Stimulated activated CD8-positive, alpha-beta memory T cell treated with anti-CD3 and anti-CD28 coated beads, Interleukin-4, amount 100 ng/mL, for 1 hour (primary cell): Measurements from ENCODE around the gene SCAMP2.
"Not testable (repeated sequence)": the region's sequence is repeated elsewhere in the genome, so short reads cannot be mapped to it uniquely, and the experiment has no call there.

Source experiments
- DNase-seq, 2 donors: peaks; one replicate each; pipeline ENCODE4 v3.0.0-alpha.2; 2020; ENCODE audit warnings: low read depth in 2 of 2, low spot score in 1 of 2

SCAMP2 gene

GRCh38 chr15:74891469-74891868 is 18.3 kb upstream of the SCAMP2 start:
- DNase-seq, result no peak

- DNase-seq, result no peak
Measured at GRCh38 chr15:74890665-74890960, 17.4 kb upstream of the SCAMP2 start.

- peak; percentile 62 to 68 for DNase-seq
Measured at GRCh38 chr15:74889883-74890664, 16.9 kb upstream of the SCAMP2 start, which contains the start of gene MPI. Gene MPI, plus strand, starts transcription at chr15:74890042. Its CDS starts 32 bp downstream, at chr15:74890074.

- no peak for DNase-seq
Measured at GRCh38 chr15:74889390-74889882, 16.3 kb upstream of the SCAMP2 start.

- DNase-seq, result no peak
Measured at GRCh38 chr15:74888716-74889115, 15.6 kb upstream of the SCAMP2 start.

- DNase-seq, result not testable (repeated sequence)
Measured at GRCh38 chr15:74887537-74888193, 14.5 kb upstream of the SCAMP2 start.

GRCh38 chr15:74885461-74885860 is 12.3 kb upstream of the SCAMP2 start:
- DNase-seq, result no peak

GRCh38 chr15:74884428-74885223 is 11.5 kb upstream of the SCAMP2 start:
- DNase-seq, result no peak

- no peak for DNase-seq
Measured at GRCh38 chr15:74882528-74882927, 9.4 kb upstream of the SCAMP2 start.

- DNase-seq, result no peak
Measured at GRCh38 chr15:74878273-74878672, 5.1 kb upstream of the SCAMP2 start.

- DNase-seq, result no peak
Measured at GRCh38 chr15:74873756-74874424, 725 bp upstream of the SCAMP2 start.

GRCh38 chr15:74872702-74873035 is 496 bp downstream of the SCAMP2 start:
- no peak for DNase-seq

GRCh38 chr15:74870436-74871215 is 2.5 kb downstream of the SCAMP2 start:
- no peak for DNase-seq

- DNase-seq, result no peak
Measured at GRCh38 chr15:74869726-74870407, 3.3 kb downstream of the SCAMP2 start.

GRCh38 chr15:74869372-74869725 is 3.8 kb downstream of the SCAMP2 start:
- no peak for DNase-seq

- no peak for DNase-seq
Measured at GRCh38 chr15:74868059-74868458, 5.1 kb downstream of the SCAMP2 start.

GRCh38 chr15:74867466-74868038 is 5.6 kb downstream of the SCAMP2 start:
- DNase-seq, result no peak

GRCh38 chr15:74866090-74866489 is 7.1 kb downstream of the SCAMP2 start:
- no peak for DNase-seq

GRCh38 chr15:74865316-74865715 is 7.8 kb downstream of the SCAMP2 start:
- DNase-seq, result no peak

GRCh38 chr15:74864296-74864695 is 8.9 kb downstream of the SCAMP2 start:
- DNase-seq, result no peak
